Kasumi-1 (cell line): ENCODE data around the gene NAALADL2.

Source experiments
- DNase-seq, 2 experiments: peaks; one replicate each; lab custom pipeline; 2025; lab: John Stamatoyannopoulos, UW

Gene NAALADL2

GRCh38 chr3:174859114-174859735 is at the start of gene NAALADL2:
Gene NAALADL2, plus strand, starts transcription at chr3:174859334.
- DNase-seq: no peak

GRCh38 chr3:174810254-174810653 is 48.9 kb upstream of the NAALADL2 start:
- no peak for DNase-seq

- no peak for DNase-seq
These were observed 46.8 kb upstream of the NAALADL2 start for GRCh38 chr3:174812172-174812862.

GRCh38 chr3:174815750-174816149 is 43.4 kb upstream of the NAALADL2 start:
- no peak for DNase-seq

GRCh38 chr3:174820885-174821284 is 38.2 kb upstream of the NAALADL2 start:
- DNase-seq: no peak

GRCh38 chr3:174821477-174821876 is 37.7 kb upstream of the NAALADL2 start:
- no peak for DNase-seq

- no peak for DNase-seq
These were observed 36.8 kb upstream of the NAALADL2 start for GRCh38 chr3:174822320-174822719.

GRCh38 chr3:174826069-174826468 is 33.1 kb upstream of the NAALADL2 start:
- no peak for DNase-seq

GRCh38 chr3:174844746-174845145 is 14.4 kb upstream of the NAALADL2 start:
- DNase-seq: no peak

GRCh38 chr3:174846055-174846454 is 13.1 kb upstream of the NAALADL2 start:
- no peak for DNase-seq

GRCh38 chr3:174854987-174855386 is 4.1 kb upstream of the NAALADL2 start:
- DNase-seq: no peak

- DNase-seq: no peak
These were observed 1.8 kb upstream of the NAALADL2 start for GRCh38 chr3:174857301-174857700.

GRCh38 chr3:174858353-174858752 is 781 bp upstream of the NAALADL2 start:
- DNase-seq: no peak

- no peak for DNase-seq
These were observed 622 bp downstream of the NAALADL2 start for GRCh38 chr3:174859756-174860155.

GRCh38 chr3:174862101-174862500 is 3.0 kb downstream of the NAALADL2 start:
- no peak for DNase-seq

GRCh38 chr3:174862666-174863065 is 3.5 kb downstream of the NAALADL2 start:
- no peak for DNase-seq

GRCh38 chr3:174863488-174863887 is 4.4 kb downstream of the NAALADL2 start:
- DNase-seq: no peak

- DNase-seq: no peak
These were observed 10.3 kb downstream of the NAALADL2 start for GRCh38 chr3:174869448-174869847.

GRCh38 chr3:174873832-174874657 is 14.9 kb downstream of the NAALADL2 start:
- no peak for DNase-seq

GRCh38 chr3:174882789-174883188 is 23.7 kb downstream of the NAALADL2 start:
- no peak for DNase-seq

GRCh38 chr3:174883881-174884675 is 24.9 kb downstream of the NAALADL2 start:
- no peak for DNase-seq
